Measurements from ENCODE around the gene ASXL1.
"Not testable (repeated sequence)": the region's sequence is repeated elsewhere in the genome, so short reads cannot be mapped to it uniquely, and the experiment has no call there.

ASXL1 gene

GRCh38 chr20:32455171-32455900, 97.2 kb downstream of the ASXL1 start:
- FAIRE-seq = no peak

GRCh38 chr20:32455901-32456701, 98.0 kb downstream of the ASXL1 start:
- FAIRE-seq = no peak

- FAIRE-seq = no peak
Observed at GRCh38 chr20:32456869-32457478, 98.8 kb downstream of the ASXL1 start.

- no peak for FAIRE-seq
Observed at GRCh38 chr20:32457479-32457986, 99.4 kb downstream of the ASXL1 start.

DNA sequence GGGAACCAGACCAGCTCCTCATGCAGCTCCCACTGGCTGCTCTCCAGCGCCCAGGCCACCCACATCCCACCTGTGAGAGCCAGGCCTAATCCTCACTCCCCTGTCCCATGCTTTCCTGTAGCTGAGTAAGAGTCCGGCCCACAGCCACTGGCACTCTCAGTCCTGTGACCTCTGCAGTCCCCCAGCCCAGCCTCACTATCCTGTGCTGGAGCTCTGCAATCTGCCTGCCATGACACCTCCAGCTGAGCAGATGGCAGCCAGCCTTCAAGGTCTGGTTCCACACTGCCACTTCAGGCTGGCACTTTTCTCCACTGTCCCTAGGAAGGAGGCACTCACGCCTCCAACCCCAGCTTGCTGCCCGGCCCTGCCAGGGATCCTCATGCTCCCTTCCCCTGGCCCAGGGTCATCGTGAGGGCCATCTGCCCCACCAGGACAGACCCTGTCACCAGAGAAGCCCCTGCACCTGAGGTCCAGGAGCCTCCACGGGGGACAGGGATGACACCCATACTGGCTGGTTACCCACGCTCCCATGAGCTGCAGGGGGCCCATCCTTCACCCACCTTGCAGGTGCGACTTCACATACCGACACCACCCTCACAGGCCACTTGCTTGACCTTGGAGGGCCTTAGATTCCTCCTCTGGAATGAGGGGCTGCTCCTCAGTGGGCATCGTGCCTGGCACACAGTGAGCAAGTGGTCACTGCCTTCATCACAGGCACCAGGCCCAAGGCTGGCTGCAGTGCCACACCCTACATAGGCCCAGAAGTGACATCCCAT, 100.1 kb downstream of the ASXL1 start:
- FAIRE-seq = no peak

DNA sequence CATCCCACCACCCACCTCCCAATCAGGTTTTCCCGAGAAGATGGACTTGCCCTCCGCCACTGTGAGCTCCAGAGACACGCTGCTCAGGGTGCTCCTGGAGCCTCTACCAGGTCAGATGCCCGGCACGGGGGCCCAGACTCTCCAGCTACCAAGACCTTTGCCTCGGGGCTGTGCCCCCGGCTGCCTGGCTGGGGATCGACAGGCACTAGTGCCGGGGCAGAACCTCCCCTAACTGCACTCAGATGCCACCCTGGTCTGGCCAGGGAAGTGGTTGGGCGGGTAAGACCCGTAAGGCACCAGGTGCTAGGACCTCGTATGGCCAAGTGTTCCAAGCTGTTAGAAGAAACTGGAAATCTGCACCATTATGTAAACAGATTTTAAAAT, 100.7 kb downstream of the ASXL1 start:
- no peak for FAIRE-seq

GRCh38 chr20:32460231-32460630, 102.1 kb downstream of the ASXL1 start:
- no peak for FAIRE-seq

GRCh38 chr20:32460683-32461320, 102.7 kb downstream of the ASXL1 start:
- FAIRE-seq = no peak

GRCh38 chr20:32461836-32462600, 103.9 kb downstream of the ASXL1 start:
- FAIRE-seq = no peak

- no peak for FAIRE-seq
Observed at GRCh38 chr20:32462900-32463641, 104.9 kb downstream of the ASXL1 start.

DNA sequence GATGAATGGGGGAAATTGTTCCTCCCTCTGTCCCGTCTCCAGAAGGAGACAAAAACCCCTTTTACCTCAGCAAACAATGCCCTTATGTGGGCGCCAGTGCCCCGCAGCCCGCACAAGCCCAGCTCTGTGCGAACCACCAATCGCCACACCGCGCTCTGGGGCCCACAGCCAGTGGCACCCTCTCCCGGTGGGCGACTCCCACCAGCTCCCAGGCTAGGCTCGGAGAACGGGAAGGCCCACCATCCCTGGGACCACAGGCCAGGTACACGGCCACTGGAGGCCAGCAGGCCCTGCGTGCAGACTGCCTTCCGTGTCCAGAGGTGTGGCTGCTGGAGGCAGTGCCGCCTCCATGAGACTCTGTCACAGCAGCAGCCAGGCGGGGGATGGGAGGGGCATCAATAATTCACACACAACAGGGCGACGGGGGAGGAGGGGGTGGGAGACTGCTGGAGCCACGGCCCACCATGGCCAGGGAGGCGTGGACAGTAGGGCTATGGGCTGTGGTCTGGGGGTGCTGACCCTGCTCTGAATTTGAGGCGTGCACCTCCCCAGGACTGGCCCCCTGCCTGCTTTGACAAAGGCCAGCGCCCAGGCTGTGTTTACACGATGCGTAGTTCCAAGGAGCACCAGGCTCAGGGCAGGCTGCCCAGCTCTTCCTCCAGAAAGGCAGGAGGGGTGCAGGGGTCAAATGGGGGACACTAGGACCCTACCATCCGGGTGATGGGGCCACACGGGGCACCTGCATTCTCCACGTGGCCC, 105.7 kb downstream of the ASXL1 start:
- FAIRE-seq = no peak

GRCh38 chr20:32464401-32465091, 106.4 kb downstream of the ASXL1 start:
- FAIRE-seq = peak; percentile 24

- FAIRE-seq = no peak
Observed at GRCh38 chr20:32465092-32465900, 107.2 kb downstream of the ASXL1 start.

GRCh38 chr20:32465901-32466675, 108.0 kb downstream of the ASXL1 start:
- FAIRE-seq = not testable (repeated sequence)

GRCh38 chr20:32466739-32467505, 108.8 kb downstream of the ASXL1 start:
- no peak for FAIRE-seq

GRCh38 chr20:32467506-32468312, 109.6 kb downstream of the ASXL1 start:
- FAIRE-seq = no peak

All from islet of Langerhans (tissue), 1 donor.